ENCODE measurements around the gene IL5.
"Not testable (repeated sequence)": the region's sequence is repeated elsewhere in the genome, so short reads cannot be mapped to it uniquely, and the experiment has no call there.

DNA sequence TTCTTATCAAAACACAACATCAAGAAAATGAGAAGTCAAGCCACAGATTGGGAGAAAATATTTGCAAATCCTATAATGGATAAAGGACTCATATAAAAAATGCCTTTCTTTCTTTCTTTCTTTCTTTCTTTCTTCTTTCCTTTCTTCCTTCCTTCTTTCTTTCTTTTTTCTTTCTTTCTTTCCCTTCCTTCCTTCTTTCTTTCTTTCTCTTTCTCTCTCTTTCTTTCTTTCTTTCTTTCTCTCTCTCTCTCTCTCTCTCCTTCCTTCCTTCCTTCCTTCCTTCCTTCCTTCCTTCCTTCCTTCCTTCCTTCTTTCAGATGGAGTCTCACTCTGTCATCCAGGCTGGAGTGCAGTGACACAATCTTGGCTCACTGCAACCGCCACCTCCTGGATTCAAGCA, 21.3 kb downstream of the IL5 start:
- TF ChIP-seq, protein P1, sequence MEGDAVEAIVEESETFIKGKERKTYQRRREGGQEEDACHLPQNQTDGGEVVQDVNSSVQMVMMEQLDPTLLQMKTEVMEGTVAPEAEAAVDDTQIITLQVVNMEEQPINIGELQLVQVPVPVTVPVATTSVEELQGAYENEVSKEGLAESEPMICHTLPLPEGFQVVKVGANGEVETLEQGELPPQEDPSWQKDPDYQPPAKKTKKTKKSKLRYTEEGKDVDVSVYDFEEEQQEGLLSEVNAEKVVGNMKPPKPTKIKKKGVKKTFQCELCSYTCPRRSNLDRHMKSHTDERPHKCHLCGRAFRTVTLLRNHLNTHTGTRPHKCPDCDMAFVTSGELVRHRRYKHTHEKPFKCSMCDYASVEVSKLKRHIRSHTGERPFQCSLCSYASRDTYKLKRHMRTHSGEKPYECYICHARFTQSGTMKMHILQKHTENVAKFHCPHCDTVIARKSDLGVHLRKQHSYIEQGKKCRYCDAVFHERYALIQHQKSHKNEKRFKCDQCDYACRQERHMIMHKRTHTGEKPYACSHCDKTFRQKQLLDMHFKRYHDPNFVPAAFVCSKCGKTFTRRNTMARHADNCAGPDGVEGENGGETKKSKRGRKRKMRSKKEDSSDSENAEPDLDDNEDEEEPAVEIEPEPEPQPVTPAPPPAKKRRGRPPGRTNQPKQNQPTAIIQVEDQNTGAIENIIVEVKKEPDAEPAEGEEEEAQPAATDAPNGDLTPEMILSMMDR (conservative IDR thresholded peaks at IDR 0.05; ENCODE audit: low read depth in 2 of 2), result not testable (repeated sequence)
- TF ChIP-seq EZH2phosphoT487 (IDR thresholded peaks at IDR 0.05; ENCODE audit: unreplicated experiment); POLR2AphosphoS5 (IDR thresholded peaks at IDR 0.05; ENCODE audit: low read depth); ZNF331 (CRISPR knock-in tag; IDR thresholded peaks at IDR 0.05; ENCODE audit: low read depth); JUNB (IDR thresholded peaks at IDR 0.05; ENCODE audit: unreplicated experiment); EZH2 (IDR thresholded peaks at IDR 0.05; ENCODE audit: low read depth, unreplicated experiment); REST (IDR thresholded peaks at IDR 0.05; ENCODE audit: unreplicated experiment); CREB1 (CRISPR knock-in tag; IDR thresholded peaks at IDR 0.05; ENCODE audit: low read depth); ETS1 (IDR thresholded peaks at IDR 0.05); NANOG (IDR thresholded peaks at IDR 0.05; ENCODE audit: borderline replicate concordance); ZNF114 (CRISPR knock-in tag; IDR thresholded peaks at IDR 0.05): not testable (repeated sequence)
